GM18520 (cell line): ENCODE measurements around the gene CDC20B.
A peak's percentile ranks its signal among the peaks of the same experiment; 100 is the strongest.
"Not testable (repeated sequence)": the region's sequence is repeated elsewhere in the genome, so short reads cannot be mapped to it uniquely, and the experiment has no call there.

Source experiments
- ATAC-seq: cut with Tn5 transposase; IDR thresholded peaks from one replicate; pipeline ENCODE4 v1.9.1; 2021; ENCODE audit not compliant: unreplicated experiment

Gene CDC20B

GRCh38 chr5:55162666-55163065 is 10.3 kb downstream of the CDC20B start:
- ATAC-seq: no peak

- ATAC-seq: no peak
Measured at GRCh38 chr5:55160493-55161209, 12.3 kb downstream of the CDC20B start.

- no peak for ATAC-seq
Measured at GRCh38 chr5:55159763-55160492, 13.0 kb downstream of the CDC20B start, which contains the start of gene GPX8. TSS of gene GPX8 (plus strand) at chr5:55160171. CDS start at chr5:55160193, 22 bp downstream.

- ATAC-seq: no peak
Measured at GRCh38 chr5:55154873-55155272, 18.1 kb downstream of the CDC20B start.

DNA sequence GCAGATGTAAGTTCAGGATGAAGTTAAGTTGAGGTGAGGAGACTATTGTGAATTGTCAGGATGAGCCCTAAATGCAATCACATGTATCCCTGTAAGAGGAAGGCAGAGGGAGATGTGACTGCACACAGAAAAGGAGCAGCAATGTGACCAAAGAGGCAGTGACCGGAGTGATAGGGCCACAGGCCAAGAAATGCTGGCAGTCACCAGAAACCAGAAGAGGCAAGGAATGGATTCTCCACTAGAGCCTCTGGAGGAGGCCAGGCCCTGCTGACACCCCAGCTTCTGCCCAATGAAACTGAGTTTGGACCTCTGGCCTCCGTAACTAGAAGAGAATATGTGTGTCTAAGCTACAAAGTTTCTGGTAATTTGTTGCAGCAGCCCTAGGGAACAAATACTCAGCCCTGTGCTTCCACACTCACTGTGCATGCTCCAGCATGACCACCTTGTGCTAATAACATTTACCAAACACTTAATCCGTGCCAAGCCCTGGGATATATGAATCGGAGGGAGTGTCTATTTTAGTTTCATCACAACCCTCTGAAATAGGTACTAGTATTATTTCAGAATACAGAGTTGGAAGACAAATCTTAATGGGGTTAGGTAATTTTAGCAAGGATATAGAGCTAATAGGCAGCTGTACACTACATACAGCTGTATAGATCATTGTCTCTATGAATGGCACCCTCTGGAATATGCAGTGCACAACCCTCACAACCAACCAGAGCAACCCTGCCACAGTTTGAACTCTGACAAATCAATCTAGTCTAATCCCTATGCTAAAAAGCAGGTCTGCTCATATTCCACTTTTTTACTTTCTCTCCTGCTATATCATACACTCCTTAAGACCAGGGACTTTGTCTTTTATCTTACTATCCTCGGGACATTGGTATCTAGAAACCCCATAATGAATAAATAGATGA is 20.8 kb downstream of the CDC20B start:
- ATAC-seq: no peak

GRCh38 chr5:55149308-55149795 is 23.6 kb downstream of the CDC20B start:
- ATAC-seq: no peak

- ATAC-seq: peak; percentile 64
Measured at GRCh38 chr5:55146543-55147151, 26.3 kb downstream of the CDC20B start.

DNA sequence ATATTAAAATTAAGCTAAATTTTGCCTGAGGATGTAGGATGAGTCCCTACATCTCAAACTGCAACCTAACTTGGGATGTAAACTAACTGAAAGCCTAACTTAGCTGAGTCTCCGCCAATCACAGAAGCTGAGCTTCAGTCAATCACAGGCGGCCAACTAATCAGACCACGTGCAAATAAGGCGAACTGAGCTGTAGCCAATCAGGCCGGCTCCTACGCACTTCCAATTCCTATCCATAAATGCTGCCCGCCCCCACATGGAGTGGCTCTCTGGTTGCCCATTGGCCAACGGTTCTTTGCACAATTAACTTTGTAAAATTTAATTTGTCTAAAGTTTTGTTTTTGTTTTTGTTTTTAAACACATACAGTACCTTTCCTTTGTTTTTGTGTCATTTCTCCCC is 26.9 kb downstream of the CDC20B start:
- ATAC-seq: no peak

DNA sequence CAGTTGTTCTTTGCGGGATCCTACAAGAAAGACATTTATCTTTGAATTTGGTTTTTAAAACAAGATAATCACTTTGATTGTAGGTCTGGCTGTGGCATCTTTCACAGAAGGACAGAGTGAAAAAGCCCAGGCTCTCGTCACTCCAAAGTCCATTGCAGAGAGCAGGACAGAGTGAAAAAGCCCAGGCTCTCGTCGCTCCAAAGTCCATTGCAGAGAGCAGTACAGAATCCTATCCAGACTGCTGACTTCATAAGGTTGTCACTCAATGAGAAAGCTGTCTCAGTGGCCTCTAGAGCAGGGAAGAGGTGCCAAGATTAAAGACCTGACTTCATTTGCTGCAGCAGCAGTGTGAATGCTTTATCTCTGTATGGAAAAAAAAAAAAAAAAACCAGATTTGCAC is 29.4 kb downstream of the CDC20B start:
- ATAC-seq: no peak

- no peak for ATAC-seq
Measured at GRCh38 chr5:55141945-55142690, 30.9 kb downstream of the CDC20B start.

- ATAC-seq: no peak
Measured at GRCh38 chr5:55140908-55141665, 31.9 kb downstream of the CDC20B start.

DNA sequence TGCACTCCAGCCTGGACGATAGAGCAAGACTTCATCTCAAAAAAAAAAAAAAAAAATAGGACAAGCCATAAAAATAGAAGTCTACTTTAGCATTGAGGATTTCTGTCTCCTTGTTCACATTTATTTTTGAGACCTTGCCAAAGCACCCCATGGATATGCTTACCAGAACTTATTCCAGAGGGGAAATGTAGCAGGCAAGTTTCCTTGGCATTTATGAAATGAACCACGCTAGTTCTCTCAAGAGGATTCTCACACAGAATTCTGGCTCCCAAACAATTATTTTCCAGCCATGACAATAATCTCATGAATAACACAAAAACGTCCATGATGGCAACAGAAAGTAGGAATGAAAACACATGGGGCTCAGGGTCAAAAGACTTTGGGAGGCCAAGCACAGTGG is 36.5 kb downstream of the CDC20B start:
- no peak for ATAC-seq

GRCh38 chr5:55134053-55134722 is 38.8 kb downstream of the CDC20B start:
- ATAC-seq: no peak

- no peak for ATAC-seq
Measured at GRCh38 chr5:55123365-55123764, 49.6 kb downstream of the CDC20B start.

GRCh38 chr5:55114061-55114460 is 58.9 kb downstream of the CDC20B start:
- no peak for ATAC-seq

DNA sequence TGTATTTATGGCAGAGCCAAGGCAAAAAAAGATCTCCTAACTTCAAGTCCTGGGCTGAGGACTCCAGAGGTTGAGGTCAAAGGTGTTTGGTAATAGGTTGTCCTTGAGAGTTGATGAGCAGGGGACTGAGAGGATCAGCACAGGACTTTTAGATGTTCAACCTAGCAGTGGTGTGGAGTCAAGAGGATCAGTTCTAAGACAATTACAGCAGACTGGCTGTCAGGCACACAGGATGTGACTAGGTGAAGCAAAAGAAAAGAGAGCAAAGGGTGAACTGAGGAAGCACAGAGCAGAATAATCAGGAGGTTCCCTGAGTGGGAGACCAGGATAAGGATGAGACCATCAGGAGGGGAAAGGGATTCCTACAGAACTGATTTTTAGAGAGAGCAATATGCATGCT is 59.6 kb downstream of the CDC20B start:
- ATAC-seq: no peak

- ATAC-seq: no peak
Measured at GRCh38 chr5:55110217-55110616, 62.8 kb downstream of the CDC20B start.

- no peak for ATAC-seq
Measured at GRCh38 chr5:55108661-55109060, 64.3 kb downstream of the CDC20B start.

DNA sequence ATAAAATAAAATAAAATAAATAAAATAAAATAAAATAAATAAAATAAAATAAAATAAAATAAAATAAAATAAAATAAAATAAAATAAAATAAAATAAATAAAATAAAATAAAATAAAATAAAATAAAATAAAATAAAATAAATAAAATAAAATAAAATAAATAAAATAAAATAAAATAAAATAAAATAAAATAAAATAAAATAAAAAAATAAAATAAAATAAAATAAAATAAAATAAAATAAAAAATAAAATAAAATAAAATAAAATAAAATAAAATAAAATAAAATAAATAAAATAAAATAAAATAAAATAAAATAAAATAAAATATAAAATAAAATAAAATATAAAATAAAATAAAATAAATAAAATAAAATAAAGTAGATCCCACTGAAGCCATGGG is 67.0 kb downstream of the CDC20B start:
- ATAC-seq: not testable (repeated sequence)
